Vagina (tissue), 2 donors: ENCODE measurements around the gene RPL37A. TPM values are rescaled to one million over a fixed set of nuclear protein-coding genes. Genes with fewer than 3 reads are reported as not detected.

Experiments used
- DNase-seq, 2 donors: peaks; one replicate each; pipeline ENCODE4 v3.0.0-alpha.2; 2017; ENCODE audit errors: extremely low spot score in 2 of 2
- H3K27ac ChIP-seq: fragments of 200-600 bp; sonication (generic); one replicate; pipeline ENCODE4 v1.5.1; 2019
- H3K27me3 ChIP-seq: fragments of 200-600 bp; sonication (generic); one replicate; pipeline ENCODE4 v1.5.1; 2019
- H3K36me3 ChIP-seq, 2 donors: fragments of 200-600 bp; sonication (generic); one replicate each; pipeline ENCODE4 v1.5.1; 2017 to 2019
- H3K4me1 ChIP-seq: fragments of 200-600 bp; sonication (generic); one replicate; pipeline ENCODE4 v1.5.1; 2019
- H3K4me3 ChIP-seq, 2 donors: fragments of 200-600 bp; sonication (generic); 1 replicate in 1 of 2; 2 replicates in 1 of 2; pipeline ENCODE4 v1.5.1; 2016 to 2019
- H3K9me3 ChIP-seq: fragments of 200-600 bp; sonication (generic); one replicate; pipeline ENCODE4 v1.5.1; 2019
- POLR2A ChIP-seq, 2 donors: fragments of 450-650 bp; IDR thresholded peaks; one replicate each; pipeline ENCODE4 v1.6.1; 2017; ENCODE audit warnings: antibody characterized with exemption in 2 of 2, mild to moderate bottlenecking in 2 of 2, moderate library complexity in 2 of 2
- POLR2AphosphoS5 ChIP-seq, 2 donors: sonication (generic); formaldehyde crosslinking; IDR thresholded peaks; one replicate each; pipeline ENCODE4 v1.9.0; 2017; ENCODE audit warnings: antibody characterized with exemption in 2 of 2, mild to moderate bottlenecking in 2 of 2, low read depth in 1 of 2; ENCODE audit not compliant: insufficient read depth in 1 of 2
- intact Hi-C: fragments of 100-400 bp; cut with DNase I; formaldehyde crosslinking; loops from one replicate; pipeline ENCODE4 v1.15.1; 2023
- total RNA-seq: library from RNA; depleted of rRNA; stranded (reverse); fragments of >200 nt; gene quantifications from one replicate; pipeline ENCODE4 v1.2.3, GENCODE V29; 2016
- TF ChIP-seq, protein P1 (sequence below), 3 experiments: fragments of 450-650 bp in 2 of 3; fragments of 200-600 bp in 1 of 3; sonication (generic) in 1 of 3; IDR thresholded peaks; one replicate each; pipeline ENCODE4 v1.5.1; 2017 to 2019; ENCODE audit warnings: antibody characterized with exemption in 3 of 3, mild to moderate bottlenecking in 2 of 3, moderate library complexity in 2 of 3

The RPL37A gene
- total RNA-seq, 1 donor from 2014 or later, result 1,089 TPM

DNA sequence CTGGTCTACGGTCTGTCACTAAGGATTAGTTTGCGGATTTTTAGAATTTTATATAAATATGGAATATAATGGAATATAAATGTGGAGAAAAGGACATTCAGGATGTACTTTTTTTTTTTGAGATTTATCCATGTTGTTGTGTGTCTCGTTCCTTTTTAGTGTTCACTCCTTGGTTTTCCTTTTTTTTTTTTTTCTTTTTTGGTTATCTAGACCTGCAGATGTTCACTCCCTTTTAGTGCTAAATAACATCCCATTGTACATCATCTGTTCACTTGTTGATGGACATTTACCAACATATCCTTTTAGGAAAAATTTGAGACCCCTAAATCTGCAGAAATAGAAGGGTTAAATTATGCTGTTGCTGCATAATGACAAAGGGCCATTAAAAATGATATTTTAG, 25.5 kb upstream of the RPL37A start:
- no peak for DNase-seq
- no peaks in the 10 kb centered on the region for H3K9me3 ChIP-seq
- intact Hi-C loops, result no loop called here
- no peaks in the 10 kb centered on the region for H3K27me3 ChIP-seq
- no peak overlapping the region for H3K4me3 ChIP-seq
- peaks cover 0 to 17% of the 10 kb centered on the region in 2 donors for H3K36me3 ChIP-seq
- no peaks in the 10 kb centered on the region for H3K4me1 ChIP-seq
- no peak for TF ChIP-seq POLR2A (IDR thresholded peaks at IDR 0.05)
- TF ChIP-seq, protein P1, sequence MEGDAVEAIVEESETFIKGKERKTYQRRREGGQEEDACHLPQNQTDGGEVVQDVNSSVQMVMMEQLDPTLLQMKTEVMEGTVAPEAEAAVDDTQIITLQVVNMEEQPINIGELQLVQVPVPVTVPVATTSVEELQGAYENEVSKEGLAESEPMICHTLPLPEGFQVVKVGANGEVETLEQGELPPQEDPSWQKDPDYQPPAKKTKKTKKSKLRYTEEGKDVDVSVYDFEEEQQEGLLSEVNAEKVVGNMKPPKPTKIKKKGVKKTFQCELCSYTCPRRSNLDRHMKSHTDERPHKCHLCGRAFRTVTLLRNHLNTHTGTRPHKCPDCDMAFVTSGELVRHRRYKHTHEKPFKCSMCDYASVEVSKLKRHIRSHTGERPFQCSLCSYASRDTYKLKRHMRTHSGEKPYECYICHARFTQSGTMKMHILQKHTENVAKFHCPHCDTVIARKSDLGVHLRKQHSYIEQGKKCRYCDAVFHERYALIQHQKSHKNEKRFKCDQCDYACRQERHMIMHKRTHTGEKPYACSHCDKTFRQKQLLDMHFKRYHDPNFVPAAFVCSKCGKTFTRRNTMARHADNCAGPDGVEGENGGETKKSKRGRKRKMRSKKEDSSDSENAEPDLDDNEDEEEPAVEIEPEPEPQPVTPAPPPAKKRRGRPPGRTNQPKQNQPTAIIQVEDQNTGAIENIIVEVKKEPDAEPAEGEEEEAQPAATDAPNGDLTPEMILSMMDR (IDR thresholded peaks at IDR 0.05), result no peak
- no peak overlapping the region for H3K27ac ChIP-seq

DNA sequence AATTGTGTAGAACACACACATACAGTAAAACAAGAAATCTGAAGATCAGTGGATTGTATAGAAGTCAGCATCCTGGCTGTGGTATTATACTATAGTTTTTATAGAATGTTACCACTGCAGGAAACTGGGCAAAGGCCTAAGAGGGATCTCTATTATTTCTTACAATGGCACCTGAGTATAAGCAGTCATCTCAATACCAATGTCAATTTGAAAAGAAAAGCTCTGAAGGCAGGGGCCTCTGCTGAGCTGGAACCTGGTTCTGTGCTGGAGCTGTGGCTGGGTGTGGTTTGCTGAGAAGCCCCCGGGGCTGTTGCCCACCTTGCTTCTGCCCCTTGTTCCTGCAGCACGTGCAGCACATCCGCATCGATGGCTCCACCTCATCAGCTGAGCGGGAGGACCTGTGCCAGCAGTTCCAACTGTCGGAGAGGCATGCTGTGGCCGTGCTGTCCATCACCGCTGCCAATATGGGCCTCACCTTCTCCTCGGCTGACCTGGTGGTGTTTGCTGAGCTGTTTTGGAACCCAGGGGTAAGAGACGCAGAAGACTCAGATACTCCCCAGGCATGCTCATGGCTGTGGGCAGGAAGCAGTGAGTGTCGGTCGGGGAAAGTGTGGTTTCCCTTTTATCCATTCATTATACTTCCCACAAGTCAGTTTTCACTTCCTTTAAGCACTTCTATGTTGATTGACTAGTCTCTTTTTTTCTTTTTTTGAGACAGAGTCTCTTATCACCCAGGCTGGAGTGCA, 23.5 kb upstream of the RPL37A start:
- TF ChIP-seq POLR2A (IDR thresholded peaks at IDR 0.05) (no peak), POLR2AphosphoS5 (IDR thresholded peaks at IDR 0.05; ENCODE audit: insufficient read depth in 1 of 2, low read depth in 1 of 2) (no peak)
- TF ChIP-seq, protein P1 (IDR thresholded peaks at IDR 0.05), result no peak
- H3K4me3 ChIP-seq, result no peak overlapping the region
- no peaks in the 10 kb centered on the region for H3K4me1 ChIP-seq
- H3K36me3 ChIP-seq, result peaks cover 0 to 36% of the 10 kb centered on the region in 2 donors
- no peak overlapping the region for H3K27ac ChIP-seq
- no peak for DNase-seq
- H3K9me3 ChIP-seq, result no peaks in the 10 kb centered on the region
- H3K27me3 ChIP-seq, result no peaks in the 10 kb centered on the region
- intact Hi-C loops, result no loop called here

DNA sequence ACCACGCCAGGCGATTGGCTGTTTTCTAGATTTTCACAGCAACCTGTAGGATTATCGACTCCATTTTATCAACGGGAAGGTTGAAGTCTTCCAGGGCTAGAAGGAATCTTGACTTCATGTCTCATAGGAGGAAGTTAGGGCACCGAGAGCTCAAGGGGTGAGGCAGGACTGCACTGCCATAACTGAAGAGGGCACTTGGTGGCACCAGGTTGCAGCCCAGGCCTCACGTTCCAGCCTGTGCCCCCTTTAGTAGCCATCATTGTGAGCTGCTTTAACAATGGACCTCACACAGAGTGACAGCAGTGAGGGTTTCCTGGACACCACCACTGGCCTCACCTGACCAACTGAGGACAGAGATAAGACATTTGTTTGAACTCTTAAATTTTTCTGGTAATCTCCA, 22.9 kb upstream of the RPL37A start:
- peaks cover 0 to 41% of the 10 kb centered on the region in 2 donors for H3K36me3 ChIP-seq
- no peak overlapping the region for H3K4me3 ChIP-seq
- H3K27ac ChIP-seq, result no peak overlapping the region
- H3K9me3 ChIP-seq, result no peaks in the 10 kb centered on the region
- no peak for DNase-seq
- H3K4me1 ChIP-seq, result no peaks in the 10 kb centered on the region
- no peak for TF ChIP-seq POLR2A (IDR thresholded peaks at IDR 0.05)
- H3K27me3 ChIP-seq, result no peaks in the 10 kb centered on the region
- intact Hi-C loops, result no loop called here

DNA sequence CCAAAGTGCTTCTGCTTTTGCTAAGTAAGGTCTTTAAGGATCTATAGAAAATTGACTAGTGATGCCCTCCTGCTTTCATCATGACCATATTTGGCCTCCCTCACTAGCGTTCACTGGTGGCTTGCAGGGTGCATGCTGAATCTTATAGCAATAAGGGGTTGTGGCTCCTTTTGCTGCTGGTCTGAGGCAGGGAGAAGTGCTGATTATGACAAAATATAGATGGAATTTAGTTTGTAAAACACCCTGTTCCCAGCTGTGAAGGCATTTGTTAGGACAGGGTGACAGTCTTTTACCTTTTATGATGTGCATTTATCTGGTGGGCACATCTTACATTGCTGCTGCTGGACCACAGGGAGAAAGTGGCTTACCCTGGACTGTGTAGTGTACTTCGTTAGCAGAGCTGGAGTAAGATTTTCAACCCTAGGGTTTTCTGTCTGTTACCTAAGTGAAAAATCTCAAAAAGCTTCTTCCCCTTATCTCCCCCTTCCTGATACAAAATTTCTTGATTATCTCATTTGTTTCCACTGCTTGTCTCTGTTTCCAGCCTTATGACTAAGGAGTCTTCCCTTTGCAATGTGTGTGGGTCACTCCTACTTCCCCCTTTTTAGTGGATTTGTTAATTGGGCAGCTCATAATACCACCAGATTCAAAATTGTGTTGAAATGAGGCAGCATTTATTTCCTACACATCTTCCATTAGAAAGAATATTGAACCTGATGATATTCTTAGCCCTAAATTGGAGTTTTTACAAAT, 21.2 kb upstream of the RPL37A start:
- Histone ChIP-seq H3K27me3 (no peaks in the 10 kb centered on the region), H3K36me3 (peaks cover 0 to 52% of the 10 kb centered on the region in 2 donors), H3K9me3 (no peaks in the 10 kb centered on the region), H3K4me1 (no peaks in the 10 kb centered on the region), H3K4me3 (no peak overlapping the region), H3K27ac (no peak overlapping the region)
- TF ChIP-seq POLR2AphosphoS5 (IDR thresholded peaks at IDR 0.05; ENCODE audit: insufficient read depth in 1 of 2, low read depth in 1 of 2) (no peak), POLR2A (IDR thresholded peaks at IDR 0.05) (no peak)
- TF ChIP-seq, protein P1 (IDR thresholded peaks at IDR 0.05), result no peak
- intact Hi-C loops, result no loop called here
- no peak for DNase-seq

DNA sequence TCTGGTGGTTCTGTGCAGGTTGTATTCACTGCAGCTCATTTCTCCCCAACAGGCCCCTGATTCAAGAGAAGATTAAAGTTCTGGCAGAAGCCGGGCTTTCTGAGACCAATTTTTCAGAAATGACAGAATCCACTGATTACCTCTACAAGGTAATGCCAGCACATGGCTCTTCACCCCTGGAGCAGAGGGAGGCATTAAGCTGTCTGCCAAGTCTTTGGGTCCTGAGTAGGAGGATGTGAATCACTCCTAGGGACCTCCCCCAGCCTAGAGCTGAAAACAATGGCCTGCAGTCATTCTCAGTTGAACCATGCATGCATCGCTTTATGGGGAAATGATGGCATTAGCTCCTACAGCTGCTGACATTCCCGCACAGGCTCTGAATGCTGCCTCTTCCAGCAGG, 20.5 kb upstream of the RPL37A start:
- H3K27me3 ChIP-seq, result no peaks in the 10 kb centered on the region
- TF ChIP-seq, protein P1 (IDR thresholded peaks at IDR 0.05), result no peak
- TF ChIP-seq POLR2A (IDR thresholded peaks at IDR 0.05) (no peak), POLR2AphosphoS5 (IDR thresholded peaks at IDR 0.05; ENCODE audit: insufficient read depth in 1 of 2, low read depth in 1 of 2) (no peak)
- DNase-seq, result no peak
- no peak overlapping the region for H3K27ac ChIP-seq
- H3K4me3 ChIP-seq, result no peak overlapping the region
- intact Hi-C loops, result no loop called here
- H3K4me1 ChIP-seq, result no peaks in the 10 kb centered on the region
- no peaks in the 10 kb centered on the region for H3K9me3 ChIP-seq
- peaks cover 0 to 59% of the 10 kb centered on the region in 2 donors for H3K36me3 ChIP-seq
